NCI-H1105 (cell line): ENCODE results near the gene OR11G2.
"Not testable (repeated sequence)": the region's sequence is repeated elsewhere in the genome, so short reads cannot be mapped to it uniquely, and the experiment has no call there.

Source experiments
- DNase-seq: peaks from one replicate; lab custom pipeline; 2025; lab: John Stamatoyannopoulos, UW

OR11G2 gene

GRCh38 chr14:20190596-20190995, at the start of gene OR11G2:
Gene OR11G2, plus strand, starts transcription at chr14:20190896. Its CDS starts 6,542 bp downstream, at chr14:20197438.
- DNase-seq, result no peak

- DNase-seq, result no peak
Observed at GRCh38 chr14:20143911-20144310, 46.8 kb upstream of the OR11G2 start.

GRCh38 chr14:20144820-20145219, 45.9 kb upstream of the OR11G2 start:
- DNase-seq, result no peak

- no peak for DNase-seq
Observed at GRCh38 chr14:20164462-20164861, 26.2 kb upstream of the OR11G2 start.

DNA sequence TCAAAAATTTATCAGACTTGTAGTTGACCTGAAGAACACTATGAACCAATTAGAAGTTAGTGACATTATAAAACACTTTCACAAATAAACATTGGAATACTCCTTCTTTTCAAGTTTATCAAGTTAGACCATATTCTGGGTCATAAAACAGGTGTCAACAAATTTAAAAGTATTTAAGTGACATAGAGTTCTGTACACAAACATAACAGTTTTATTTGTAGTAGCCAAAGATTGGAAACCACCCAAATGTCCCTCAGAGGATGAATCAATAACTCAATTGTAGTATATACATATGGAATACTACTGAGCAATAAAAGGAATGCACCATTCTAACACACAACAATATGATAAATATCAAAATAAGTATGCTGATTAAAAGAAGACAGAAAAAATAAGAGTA, 23.6 kb upstream of the OR11G2 start:
- no peak for DNase-seq

DNA sequence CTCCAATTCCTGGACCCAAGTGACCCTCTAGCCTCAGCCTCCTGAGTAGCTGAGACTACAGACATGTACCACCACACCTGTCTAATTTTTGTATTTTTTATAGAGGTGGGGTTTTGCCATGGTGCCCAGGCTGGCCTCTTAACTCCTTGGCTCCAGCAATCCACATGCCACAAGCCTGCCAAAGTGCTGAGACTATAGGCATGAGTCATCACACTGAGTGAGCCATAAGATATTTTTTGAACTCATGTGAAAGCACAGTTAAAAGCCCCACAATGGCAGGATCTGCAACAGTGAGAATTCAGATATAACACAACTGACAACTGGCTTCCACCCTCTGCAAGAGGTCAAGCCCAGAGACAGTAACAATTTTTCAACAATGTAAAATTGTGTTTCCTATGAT, 20.8 kb upstream of the OR11G2 start:
- not testable (repeated sequence) for DNase-seq

- DNase-seq, result not testable (repeated sequence)
Observed at GRCh38 chr14:20174205-20174604, 16.5 kb upstream of the OR11G2 start.

DNA sequence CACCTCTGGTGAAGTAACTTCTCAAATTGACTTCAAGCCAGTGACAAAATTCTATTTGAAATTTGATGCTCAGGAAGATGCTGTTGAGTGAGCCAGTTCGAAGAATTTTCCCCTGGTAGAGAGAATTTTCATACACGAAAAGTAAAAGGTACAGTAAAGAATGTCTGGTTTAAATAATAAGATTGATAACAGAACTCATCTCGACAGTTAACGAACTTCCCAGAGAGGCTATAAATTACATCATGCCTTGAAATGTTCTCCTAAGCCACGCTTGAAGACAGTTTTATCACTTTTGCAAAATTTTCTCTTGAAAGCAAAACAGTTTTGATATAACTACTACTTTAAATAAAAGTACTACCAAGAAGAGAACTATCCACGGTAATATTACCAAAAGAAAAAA, 14.4 kb upstream of the OR11G2 start:
- no peak for DNase-seq

- DNase-seq, result no peak
Observed at GRCh38 chr14:20177433-20177974, 13.2 kb upstream of the OR11G2 start.

DNA sequence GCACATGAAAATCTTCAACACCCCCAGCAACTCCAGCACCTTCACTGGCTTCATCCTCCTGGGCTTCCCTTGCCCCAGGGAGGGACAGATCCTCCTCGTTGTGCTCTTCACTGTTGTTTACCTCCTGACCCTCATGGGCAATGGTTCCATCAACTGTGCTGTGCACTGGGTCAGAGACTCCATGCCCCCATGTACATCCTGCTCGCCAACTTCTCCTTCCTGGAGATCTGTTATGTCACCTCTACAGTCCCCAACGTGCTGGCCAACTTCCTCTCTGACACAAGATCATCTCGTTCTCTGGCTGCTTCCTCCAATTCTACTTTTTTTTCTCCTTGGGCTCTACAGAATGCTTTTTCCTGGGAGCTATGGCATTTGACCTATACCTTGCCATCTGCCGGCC, 11.5 kb upstream of the OR11G2 start:
- DNase-seq, result no peak

GRCh38 chr14:20179880-20180279, 10.8 kb upstream of the OR11G2 start:
- DNase-seq, result no peak

- DNase-seq, result no peak
Observed at GRCh38 chr14:20180486-20180885, 10.2 kb upstream of the OR11G2 start.

- no peak for DNase-seq
Observed at GRCh38 chr14:20184181-20184580, 6.5 kb upstream of the OR11G2 start.

- DNase-seq, result no peak
Observed at GRCh38 chr14:20191396-20191795, 700 bp downstream of the OR11G2 start.

DNA sequence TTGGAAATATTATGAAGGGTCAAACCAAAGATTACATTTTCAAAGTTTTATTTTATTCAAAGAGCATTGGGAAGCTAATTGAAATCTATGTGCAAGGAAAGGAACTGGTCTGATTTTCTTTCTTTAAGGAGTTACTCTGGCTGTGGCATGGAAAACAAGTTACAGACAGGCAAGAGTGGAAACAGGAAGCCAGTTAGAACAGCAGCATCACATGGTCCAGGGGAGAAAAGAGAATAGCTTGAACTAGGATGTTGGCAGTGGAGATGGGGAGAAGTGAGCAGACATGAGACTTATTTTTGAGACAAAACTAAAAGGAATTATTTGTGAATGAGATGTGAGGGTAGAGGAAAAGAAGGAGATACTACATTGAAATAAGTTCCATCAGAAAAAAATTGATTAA, 3.4 kb downstream of the OR11G2 start:
- DNase-seq, result no peak

DNA sequence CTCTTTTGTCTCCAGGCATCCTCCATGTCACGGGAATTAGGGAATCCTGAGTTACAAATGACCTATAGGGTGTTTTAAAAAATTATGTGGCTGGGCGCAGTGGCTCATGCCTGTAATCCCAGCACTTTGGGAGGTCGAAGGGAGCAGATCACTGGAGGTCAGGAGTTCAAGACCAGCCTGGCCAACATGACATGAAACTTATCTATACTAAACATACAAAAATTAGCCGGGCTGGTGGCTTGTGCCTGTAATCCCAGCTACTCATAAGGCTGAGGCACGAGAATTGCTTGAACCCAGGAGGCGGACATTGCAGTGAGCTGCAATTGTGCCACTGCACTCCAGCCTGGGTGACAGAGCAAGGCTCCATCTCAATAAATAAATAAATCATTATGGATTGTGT, 4.5 kb downstream of the OR11G2 start:
- not testable (repeated sequence) for DNase-seq

GRCh38 chr14:20195911-20196310, 5.2 kb downstream of the OR11G2 start:
- DNase-seq, result no peak

DNA sequence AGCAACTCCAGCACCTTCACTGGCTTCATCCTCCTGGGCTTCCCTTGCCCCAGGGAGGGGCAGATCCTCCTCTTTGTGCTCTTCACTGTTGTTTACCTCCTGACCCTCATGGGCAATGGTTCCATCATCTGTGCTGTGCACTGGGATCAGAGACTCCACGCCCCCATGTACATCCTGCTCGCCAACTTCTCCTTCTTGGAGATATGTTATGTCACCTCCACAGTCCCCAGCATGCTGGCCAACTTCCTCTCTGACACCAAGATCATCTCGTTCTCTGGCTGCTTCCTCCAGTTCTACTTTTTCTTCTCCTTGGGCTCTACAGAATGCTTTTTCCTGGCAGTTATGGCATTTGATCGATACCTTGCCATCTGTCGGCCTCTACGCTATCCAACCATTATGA, 6.8 kb downstream of the OR11G2 start:
- no peak for DNase-seq

DNA sequence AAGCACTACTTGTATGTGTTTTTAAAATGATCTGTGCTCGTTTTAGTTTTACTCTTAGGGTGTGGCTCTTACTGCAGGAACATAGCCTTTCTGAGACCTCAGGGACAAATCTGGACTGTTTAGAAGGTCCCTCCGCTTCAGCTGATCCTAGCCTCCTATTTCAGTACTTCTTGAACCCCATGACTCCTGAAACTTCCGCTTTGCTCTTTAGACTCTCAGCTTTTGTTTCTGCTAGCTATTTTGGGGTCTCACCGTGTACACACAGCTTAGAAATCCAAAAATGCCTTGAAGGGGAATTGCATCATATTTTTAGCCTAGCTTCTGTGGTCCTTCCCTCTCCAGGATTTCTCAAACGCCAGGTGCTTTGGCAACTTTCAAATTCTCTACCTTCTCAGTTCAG, 8.3 kb downstream of the OR11G2 start:
- DNase-seq, result no peak

DNA sequence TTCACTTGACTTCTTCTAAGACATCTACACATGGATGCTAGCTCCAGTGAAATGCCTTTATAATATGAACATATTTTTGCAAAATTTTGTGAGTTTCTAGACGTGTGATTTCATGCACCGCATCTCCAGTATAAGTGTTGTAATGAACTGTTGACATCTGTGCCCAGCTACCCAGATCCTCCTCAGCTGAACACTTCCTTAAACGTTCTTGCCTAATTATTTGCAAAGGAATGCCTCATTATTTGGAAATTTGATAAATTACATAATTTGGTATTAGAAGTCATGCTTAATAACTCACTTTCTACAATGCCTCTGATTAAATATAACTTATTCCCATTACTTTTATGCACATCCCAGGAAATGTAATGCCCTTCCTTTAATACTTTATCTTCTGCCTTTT, 14.0 kb downstream of the OR11G2 start:
- no peak for DNase-seq

- DNase-seq, result no peak
Observed at GRCh38 chr14:20209595-20209994, 18.9 kb downstream of the OR11G2 start.

GRCh38 chr14:20212406-20212805, 21.7 kb downstream of the OR11G2 start:
- not testable (repeated sequence) for DNase-seq

GRCh38 chr14:20215196-20215595, 24.5 kb downstream of the OR11G2 start:
- no peak for DNase-seq

GRCh38 chr14:20219033-20219432, 28.3 kb downstream of the OR11G2 start:
- DNase-seq, result no peak

- DNase-seq, result no peak
Observed at GRCh38 chr14:20223410-20223809, 32.7 kb downstream of the OR11G2 start, which contains the start of gene OR11H6. Gene OR11H6, plus strand, starts transcription at chr14:20223710. Its CDS starts 0 bp downstream, at chr14:20223710.
